ENCODE data around the gene ACER1.

DNA sequence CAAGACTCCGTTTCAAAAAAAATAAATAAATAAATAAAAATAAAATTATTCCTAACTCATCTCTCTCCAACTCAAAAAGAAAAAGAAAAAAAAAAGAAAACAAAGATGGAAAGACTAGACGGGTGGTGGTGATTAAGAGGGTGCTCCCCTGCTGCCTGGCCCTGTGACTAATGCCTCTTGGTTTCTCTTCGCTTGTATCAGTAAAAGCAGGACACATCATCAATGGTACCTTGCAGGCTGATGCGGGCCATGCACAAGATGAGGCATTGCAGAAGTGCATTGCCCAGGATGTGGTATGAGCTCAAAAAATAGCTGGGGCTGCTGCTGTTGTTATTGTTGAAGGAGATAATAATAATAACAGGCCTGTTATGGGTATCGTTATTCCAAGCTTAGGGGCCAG is 14.6 kb downstream of the ACER1 start:
- TF ChIP-seq, protein P1, sequence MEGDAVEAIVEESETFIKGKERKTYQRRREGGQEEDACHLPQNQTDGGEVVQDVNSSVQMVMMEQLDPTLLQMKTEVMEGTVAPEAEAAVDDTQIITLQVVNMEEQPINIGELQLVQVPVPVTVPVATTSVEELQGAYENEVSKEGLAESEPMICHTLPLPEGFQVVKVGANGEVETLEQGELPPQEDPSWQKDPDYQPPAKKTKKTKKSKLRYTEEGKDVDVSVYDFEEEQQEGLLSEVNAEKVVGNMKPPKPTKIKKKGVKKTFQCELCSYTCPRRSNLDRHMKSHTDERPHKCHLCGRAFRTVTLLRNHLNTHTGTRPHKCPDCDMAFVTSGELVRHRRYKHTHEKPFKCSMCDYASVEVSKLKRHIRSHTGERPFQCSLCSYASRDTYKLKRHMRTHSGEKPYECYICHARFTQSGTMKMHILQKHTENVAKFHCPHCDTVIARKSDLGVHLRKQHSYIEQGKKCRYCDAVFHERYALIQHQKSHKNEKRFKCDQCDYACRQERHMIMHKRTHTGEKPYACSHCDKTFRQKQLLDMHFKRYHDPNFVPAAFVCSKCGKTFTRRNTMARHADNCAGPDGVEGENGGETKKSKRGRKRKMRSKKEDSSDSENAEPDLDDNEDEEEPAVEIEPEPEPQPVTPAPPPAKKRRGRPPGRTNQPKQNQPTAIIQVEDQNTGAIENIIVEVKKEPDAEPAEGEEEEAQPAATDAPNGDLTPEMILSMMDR (IDR thresholded peaks at IDR 0.05; ENCODE audit: low read depth, low read length, missing input control) = no peak
- no peak for TF ChIP-seq RAD21 (IDR thresholded peaks at IDR 0.05)

Measured in liver (tissue), 3 donors.